CD1c-positive myeloid dendritic cell (primary cell): ENCODE measurements around the gene EPSTI1.
A peak's percentile ranks its signal among the peaks of the same experiment; 100 is the strongest.
"Not testable (repeated sequence)": the region's sequence is repeated elsewhere in the genome, so short reads cannot be mapped to it uniquely, and the experiment has no call there.

Experiments
- DNase-seq: peaks from one replicate; pipeline ENCODE4 v3.0.0-alpha.2; 2016; ENCODE audit errors: extremely low spot score

The EPSTI1 gene

GRCh38 chr13:43005460-43006236, 13.6 kb upstream of the EPSTI1 start:
- DNase-seq: no peak

DNA sequence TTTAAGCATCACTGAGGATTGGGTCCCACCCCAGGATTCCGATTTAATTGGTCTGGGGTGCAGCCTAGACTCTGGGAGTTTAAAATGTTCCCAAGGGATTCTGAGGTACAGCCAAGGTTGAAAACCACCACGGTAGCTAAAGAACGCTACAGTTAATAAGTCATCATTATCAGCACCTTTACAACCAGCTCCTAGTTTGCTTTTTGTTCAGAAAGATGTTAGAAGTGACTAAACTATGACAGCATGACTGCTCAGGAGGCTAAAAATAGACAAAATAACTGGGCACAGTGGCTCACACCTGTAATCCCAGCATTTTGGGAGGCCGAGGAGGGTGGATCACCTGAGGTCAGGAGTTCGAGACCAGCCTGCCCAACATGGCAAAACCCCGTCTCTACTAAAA, 11.7 kb upstream of the EPSTI1 start:
- no peak for DNase-seq

GRCh38 chr13:43003010-43003409, 11.0 kb upstream of the EPSTI1 start:
- no peak for DNase-seq

DNA sequence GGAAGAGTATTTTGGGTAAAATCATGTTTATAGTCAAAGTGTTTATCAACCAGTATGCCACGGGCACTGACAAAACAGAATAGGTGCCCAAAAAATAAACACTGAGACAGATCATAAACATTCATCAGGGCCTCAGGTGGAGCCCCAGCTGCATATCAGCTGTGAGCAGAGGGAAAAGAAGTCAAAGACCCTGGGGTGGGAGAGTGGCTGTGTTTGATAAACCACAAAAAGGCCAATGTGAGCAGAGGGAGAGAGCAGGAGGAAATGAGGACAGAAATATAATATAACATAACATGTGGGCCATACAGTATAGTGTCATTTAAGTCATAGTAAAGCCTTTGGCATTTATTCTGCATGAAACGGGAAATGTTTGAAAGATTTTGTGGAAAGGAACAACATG, 10.0 kb upstream of the EPSTI1 start:
- no peak for DNase-seq

DNA sequence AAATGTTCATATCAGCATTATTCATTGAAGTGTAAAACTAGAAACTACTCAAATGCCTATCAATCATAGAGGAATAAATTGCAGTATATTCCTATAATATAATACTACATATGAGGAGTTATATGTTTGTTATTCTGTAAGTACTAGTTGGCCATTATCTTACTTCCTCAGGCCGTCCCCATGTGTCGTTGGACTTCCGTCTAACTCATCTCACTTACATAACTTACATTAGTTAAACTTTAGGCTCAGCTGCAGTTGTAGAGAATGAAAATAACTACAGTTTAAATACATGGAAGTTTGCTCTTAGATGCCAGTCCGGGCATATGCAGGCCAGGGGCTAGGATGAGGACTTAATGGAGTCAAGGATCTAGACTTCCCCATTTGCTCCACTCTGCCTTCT, 8.6 kb upstream of the EPSTI1 start:
- DNase-seq: no peak

GRCh38 chr13:42999491-42999890, 7.5 kb upstream of the EPSTI1 start:
- DNase-seq: no peak

DNA sequence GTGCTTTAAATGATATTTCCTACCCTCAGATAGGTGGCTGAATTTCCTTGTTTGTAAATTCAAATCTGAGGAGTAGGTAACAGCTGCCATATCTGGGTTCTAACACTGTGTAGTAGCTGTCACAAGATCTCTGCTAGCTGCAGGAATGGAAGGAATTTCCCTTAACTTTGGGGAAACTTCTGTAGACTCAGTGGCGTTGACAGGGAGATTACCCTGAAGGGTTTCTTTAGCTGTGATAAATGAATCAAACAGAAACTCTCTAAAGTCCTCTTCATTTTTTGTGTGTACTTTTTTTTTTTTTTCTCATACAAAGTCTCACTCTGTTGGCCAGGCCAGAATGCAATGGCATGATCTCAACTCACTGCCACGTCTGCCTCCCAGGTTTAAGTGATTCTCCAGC, 5.3 kb upstream of the EPSTI1 start:
- no peak for DNase-seq

- peak; percentile 17 for DNase-seq
These were observed 4.5 kb upstream of the EPSTI1 start for GRCh38 chr13:42996584-42996983.

DNA sequence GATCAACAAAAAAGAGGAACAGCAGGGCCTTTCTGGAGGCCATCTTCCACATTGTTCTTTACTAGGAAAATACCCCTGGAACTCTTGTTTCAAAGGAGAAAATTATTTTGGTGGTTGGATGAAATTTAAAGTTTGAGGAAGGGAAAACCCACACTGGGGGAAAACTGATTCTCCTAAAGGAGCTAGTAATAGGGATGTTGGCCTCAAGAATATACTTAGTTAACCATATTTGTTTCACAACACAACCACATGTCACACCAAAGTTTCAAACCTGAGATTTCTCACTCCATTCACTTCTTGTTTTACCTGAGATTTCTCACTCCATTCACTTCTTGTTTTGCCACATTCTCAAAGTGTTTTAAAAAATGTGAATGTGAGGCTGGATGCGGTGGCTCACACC, 2.8 kb upstream of the EPSTI1 start:
- DNase-seq: no peak

- no peak for DNase-seq
These were observed 702 bp upstream of the EPSTI1 start for GRCh38 chr13:42992764-42993122.

- not testable (repeated sequence) for DNase-seq
These were observed 676 bp downstream of the EPSTI1 start for GRCh38 chr13:42991233-42991897.

DNA sequence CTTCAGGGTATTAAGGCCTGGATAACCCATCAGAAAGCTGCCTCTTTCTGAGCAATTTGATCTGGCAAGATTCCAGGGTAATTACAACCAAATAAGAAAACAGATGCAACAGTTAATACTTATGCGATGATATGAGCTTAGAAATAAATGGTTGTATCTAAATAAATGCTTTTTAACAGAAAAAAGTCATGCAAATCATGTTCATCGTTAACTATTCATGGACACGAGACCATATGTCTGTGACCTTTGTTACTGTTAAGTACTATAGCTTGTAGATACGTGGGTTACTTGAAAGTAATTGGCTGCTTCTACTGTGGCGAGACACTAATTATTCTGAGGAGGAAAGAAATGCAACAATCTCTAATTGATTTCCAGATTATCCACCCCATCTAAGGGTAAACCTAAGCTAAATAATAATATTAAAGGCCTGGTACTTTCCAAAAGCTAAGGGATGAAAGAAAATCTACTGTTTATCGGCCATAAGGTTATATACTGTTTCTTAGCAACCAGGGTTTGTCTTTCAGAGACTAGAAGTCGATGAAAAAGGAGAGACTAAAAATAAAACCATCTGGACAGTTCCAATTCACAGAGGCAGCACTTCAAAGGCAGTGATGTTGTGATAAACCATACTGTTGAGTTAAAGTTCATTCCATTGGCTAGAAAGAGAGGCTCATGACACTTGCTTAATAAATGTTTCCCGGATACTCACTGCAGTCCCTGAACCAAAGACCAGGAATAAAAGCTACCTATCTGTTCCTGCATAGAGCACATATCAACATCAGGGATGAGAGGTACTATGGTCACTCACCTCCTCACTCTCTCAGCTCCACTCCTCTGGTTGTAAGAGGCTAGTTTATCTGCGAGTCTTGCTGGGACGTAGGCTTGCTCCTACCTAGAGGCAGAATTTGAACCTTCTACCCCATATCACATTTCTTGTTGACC, 1.5 kb downstream of the EPSTI1 start:
- DNase-seq: no peak

DNA sequence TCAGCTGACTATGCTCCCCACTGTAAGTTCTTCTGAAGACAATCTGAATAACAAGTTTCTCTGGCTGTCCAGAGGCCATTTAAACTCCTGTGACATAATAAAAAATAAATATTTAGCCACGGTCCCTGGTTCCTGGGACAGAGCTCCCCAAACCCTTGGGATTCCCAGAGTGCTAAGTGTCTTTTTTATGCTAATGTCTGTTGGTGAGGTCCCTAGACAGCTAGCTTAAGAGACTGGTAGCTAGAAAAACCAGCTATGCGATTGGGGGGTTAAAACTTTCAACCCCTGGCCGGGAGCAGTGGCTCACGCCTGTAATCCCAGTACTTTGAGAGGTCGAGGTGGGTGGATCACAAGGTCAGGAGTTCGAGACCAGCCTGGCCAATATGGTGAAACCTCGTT, 5.9 kb downstream of the EPSTI1 start:
- no peak for DNase-seq

- DNase-seq: no peak
These were observed 6.5 kb downstream of the EPSTI1 start for GRCh38 chr13:42985312-42986175.

- peak; percentile 34 for DNase-seq
These were observed 7.3 kb downstream of the EPSTI1 start for GRCh38 chr13:42984691-42985090.

DNA sequence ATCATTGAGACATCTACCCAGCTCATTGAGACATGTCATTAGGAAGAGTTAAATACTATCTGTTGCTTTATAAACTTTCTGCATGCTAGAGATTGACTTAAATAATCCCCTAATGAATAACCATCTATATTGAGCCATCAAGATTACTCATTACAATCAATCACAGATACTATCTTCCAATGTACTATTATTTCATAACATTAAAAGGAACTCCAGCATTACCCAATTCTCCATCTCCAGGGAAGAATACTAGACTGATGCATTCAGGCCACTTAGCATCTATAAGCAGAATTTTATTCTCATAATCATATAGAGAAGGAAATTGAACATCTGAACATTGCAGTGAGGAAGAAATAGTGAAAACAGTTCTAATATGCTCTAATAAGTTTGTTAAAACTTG, 8.0 kb downstream of the EPSTI1 start:
- DNase-seq: no peak

GRCh38 chr13:42981853-42982252, 10.2 kb downstream of the EPSTI1 start:
- DNase-seq: no peak

- DNase-seq: no peak
These were observed 10.7 kb downstream of the EPSTI1 start for GRCh38 chr13:42981317-42981716.

GRCh38 chr13:42977219-42977659, 14.8 kb downstream of the EPSTI1 start:
- peak; percentile 54 for DNase-seq

DNA sequence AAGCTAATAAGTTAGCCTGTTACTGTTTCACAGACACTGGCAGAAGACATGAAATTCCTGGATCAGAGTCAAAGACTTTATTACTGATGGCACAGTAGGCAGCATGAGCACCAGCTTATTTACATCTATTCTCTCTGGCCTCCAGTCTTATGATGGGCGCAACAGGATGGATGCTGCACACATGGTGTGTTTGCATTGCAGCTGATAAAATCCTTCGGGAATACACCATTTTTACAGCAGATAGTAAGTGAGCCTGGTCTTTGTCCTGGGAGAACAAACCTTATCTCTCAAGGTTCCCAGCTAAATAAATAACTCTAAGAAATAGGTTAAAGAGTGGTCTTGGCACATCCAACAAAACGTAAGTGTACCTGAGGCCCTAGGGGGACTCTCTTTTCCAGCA, 16.0 kb downstream of the EPSTI1 start:
- no peak for DNase-seq

DNA sequence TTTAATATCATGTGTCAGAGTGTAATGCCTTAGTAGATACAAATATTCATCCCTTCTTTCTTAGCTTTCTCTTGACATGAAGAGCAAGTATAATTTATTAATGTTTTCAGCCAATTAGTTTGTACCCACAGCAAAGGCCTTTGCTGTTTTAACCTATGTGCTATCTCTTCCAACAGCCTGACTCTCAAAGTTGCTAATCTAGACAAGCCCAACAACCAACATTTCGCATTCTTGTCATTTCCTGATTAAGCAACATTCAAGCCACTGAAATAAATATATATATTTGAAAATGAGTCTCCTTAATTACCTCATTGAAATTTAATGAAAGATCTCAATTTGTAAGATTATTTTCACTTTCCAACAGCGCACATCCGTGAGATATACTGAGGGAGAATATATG, 18.5 kb downstream of the EPSTI1 start:
- no peak for DNase-seq
